Stimulated activated CD8-positive, alpha-beta memory T cell treated with anti-CD3 and anti-CD28 coated beads, Interleukin-7, amount 100 ng/mL, for 24 hours (primary cell): Measurements from ENCODE around the gene ERCC1.

Experiments used
- DNase-seq: peaks from one replicate; pipeline ENCODE4 v3.0.0-alpha.2; 2020; ENCODE audit warnings: low read depth

Gene ERCC1

DNA sequence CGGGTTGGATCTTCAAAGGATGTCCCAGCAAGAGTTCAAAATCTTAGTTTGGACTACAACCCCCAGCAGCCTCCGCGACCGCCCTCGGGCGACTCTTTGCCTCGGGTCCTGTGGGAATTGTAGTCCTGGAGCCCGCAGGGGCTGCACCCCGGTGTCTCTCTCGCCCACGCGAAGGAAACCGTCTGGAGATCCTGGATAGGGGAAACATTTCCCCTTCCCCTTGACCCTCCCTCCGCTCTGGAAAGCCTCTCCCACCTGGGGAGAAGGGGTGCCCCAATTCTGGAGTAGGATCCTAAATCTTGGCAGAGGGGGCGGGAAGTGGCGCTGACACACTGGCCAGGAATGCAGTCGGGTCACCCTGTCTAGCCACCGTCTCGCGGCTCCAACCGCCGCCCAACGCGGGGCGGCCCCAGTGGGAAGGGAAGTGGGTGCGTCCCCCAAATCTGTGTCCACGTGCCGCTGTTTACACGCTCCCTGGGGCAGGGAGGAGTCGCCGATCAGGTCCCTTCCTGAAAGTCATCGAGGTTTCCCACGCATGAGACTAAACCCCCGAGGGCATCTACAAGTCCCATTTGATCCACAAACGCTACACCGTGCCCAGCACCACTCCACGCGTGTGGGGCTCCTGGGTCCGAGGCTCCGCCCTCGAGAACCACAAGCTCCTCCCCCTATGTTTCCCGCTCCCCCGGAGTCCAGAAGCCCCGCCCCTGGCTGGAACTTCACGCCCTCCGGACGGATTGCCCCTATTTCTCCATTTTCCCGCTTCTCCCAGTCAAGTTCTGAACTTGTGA lies 18.1 kb downstream of the ERCC1 start:
- peak; percentile 53 for DNase-seq

DNA sequence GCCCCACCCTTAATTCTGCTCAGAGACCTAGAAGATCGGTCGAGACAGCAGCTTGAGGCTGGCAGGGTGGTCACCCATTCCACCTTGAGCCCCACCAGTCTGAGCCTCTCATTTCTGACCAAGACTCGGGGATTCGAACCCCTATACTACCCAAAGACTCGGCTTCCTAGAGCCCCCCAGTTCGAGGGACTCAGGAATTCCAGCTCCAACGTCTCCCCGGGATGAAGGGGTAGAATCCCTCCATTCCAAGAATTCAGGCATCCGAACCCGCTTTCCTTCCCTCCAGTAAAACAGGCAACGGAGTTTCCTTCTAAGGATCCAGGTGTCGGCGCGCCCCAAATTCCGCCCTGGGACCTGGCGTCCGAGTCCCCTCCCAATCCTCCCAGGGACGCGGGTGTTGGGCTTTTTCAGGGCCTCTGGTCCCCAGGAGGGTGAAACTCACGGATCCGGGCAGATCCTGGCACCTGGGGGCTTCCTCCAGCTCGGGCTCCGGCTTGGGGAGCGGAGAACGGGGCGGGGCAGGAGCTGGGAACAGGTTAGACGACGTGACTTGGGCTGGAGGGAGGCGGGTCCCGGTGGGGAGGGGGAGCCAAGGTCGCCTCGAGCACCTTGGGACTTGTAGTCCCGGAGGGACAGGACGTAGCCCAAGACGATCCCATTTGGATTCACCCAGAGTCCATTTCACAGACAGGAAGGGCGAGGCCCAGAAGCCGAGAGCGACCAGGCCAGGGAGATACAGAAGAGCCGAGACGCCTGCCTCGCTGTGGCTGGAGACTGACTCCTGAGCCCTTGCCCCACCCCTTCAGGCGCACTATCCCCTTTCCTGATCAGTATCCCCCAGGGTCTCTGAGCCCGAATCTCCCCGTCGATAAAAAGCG lies 18.9 kb downstream of the ERCC1 start, which contains the start of gene PPP1R13L:
Gene PPP1R13L, minus strand, starts transcription at position 513 of the 878 bp plus-strand sequence. CDS start 6,751 bp downstream, outside the sequence.
- no peak for DNase-seq

DNA sequence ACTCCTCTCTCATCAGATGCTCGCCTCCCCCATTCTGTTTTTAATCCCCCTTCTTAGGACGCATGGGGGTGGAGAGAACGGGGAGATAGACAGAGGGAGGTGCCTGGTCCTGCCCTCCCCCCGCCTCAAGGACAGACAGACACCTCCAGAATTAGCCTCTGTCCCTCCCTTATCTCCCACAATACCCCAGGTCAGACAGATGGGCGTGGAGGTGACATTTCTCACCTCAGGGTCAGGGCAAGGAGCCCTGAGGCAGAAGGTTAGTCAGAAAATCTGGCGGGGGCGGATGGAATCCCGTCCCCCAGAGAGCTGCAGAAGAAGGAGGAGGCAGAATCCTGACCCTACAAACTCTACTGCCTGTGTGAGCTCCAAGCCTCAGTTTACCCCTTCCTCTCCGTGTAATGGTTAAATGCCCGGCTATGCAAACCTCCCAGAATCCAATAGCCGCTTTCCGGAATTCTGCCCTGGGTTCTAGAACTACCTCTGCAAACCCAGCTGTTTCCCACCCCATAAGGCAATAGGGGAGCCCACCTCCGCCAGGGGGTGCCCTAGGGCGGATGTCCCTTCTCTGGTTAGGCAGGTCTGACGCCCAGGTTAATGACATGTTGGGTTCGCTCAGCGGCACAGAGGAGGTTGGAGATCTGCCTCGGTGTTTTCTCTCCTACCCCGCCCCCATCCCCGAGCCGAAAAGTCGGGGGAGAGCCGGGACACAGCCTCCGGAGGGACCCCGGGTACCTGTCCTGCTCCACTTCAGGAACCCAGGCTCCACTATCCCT lies 19.7 kb downstream of the ERCC1 start:
- DNase-seq: peak; percentile 35

DNA sequence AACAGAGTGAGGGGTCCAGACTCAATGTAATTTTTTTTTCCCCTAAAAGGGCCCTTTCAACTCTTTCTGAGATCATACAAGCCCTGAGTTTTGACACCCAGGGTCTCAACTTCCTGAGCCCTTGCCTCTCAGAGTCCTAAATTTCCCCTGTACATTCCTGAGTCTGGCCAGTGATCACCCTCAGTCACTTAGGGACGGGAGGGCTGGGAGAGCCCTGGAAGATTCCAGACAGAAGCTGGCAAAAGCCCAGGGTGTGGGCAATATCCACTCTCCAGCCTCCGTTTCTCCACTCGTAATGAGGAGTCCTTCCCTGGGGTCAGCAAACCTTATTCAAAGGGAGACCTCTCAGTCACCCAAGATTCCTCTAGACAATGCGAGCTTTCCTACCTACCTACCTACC lies 20.4 kb downstream of the ERCC1 start:
- DNase-seq: no peak

DNA sequence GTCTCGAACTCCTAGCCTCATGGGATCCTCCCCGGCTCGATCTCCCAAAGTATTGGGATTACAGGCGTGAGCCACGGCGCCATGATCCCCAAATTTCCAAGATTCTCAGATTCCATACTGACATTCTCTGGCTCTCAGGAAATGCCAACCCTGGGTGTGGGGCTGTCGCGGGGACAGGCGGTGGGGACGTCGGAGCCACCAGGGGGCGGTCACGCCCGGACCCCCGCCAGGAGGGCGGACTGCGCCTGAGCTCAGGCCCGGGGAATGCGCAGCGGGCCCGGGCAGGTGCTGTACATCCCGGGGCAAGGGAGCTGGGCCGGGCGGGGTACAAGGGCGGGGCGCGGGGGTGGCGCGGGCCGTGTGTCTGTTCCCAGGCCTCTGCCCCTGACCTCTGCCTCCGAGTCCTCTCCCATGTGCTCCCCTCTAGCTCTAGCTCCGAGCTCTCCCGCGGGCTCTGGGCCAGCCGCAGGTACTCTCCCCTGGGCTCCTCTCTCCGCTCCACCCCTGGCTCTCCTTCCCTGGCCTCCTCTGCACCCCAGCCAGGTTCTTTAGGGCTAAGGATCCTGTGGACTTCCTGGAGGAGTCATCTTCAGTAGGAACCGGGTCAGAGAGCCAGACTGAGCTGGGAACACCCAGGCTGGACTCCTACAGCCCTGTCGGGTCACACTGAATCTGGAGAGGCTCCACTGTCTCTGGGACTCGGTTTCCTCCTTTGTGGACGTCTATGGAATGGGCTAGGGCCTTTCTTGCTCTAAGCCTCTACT lies 21.2 kb downstream of the ERCC1 start:
- no peak for DNase-seq

DNA sequence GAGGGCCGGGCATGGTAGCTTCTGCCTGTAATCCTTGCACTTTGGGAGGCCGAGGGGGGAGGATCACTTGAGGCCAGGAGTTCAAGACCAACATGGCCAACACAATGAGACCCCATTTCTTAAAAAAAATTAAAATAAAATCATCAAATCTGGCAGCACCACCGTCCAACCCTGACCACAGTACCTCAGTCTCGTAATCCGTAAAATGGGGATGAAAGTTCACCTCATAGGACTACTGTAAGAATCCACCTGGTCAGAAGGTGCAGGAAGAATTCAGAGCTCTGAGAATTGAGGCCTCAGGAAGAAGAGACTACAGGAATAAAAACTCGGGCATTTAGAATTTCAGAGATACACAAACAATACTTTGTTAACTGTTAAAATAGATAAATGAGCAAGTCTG lies 21.9 kb downstream of the ERCC1 start:
- no peak for DNase-seq

DNA sequence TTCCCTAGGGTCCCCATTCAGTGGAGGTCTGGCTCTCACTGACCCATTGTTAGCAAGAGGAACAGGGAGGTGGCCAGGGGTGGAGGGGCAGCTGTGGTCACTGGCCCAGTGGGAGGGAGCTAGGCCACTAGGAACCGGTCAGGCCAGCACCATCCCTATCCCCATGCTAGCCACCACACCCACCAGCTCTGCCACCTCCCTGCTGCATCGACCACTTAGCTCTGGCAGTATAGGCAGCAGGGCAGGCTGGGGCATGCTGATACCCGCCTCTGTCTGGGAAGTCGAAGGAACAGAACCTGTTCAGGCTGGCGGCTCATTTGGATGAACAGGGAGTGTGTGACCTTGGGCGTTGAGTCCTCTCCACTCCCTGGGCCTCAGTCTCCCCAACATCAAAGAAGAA lies 23.5 kb downstream of the ERCC1 start:
- no peak for DNase-seq

DNA sequence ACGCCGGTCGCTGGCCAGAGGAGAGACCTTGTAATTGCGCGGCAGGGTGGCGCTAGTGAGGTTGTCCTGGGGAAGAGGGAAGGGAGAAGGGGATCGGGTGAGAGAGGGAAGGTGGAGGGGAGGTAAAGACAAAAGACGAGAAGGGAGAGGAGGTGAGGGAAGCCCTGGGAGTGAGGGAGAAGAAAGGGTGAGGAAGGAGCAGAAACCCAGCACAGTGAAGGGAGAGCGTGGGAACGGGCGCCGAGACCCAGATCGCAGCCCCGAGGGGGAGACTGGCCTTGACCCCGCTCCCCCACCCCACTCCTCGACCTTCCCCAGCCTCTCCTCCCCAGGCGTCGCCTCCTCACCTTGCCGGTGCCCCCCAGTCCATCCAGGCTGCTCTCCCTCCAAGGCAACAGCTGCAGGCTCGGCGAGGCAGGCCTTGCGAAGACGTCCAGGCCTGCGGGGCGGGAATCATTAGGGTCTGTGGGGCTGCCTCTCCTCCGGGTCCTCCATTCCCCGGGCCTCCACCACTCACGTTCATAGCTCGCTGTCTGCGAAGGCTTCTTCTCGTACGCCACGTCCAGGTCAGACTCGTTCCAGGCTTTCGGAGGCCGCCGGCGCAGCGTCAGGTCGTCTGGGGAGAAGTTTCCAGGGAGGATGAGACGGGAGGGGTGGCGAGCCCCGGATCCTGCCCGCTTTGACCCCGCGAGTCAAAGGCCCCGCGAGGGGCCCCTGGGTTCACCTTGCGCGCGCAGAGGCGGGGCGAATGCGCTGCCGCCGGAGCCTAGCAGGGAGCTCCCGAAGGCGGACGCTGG lies 27.7 kb downstream of the ERCC1 start:
- DNase-seq: no peak

DNA sequence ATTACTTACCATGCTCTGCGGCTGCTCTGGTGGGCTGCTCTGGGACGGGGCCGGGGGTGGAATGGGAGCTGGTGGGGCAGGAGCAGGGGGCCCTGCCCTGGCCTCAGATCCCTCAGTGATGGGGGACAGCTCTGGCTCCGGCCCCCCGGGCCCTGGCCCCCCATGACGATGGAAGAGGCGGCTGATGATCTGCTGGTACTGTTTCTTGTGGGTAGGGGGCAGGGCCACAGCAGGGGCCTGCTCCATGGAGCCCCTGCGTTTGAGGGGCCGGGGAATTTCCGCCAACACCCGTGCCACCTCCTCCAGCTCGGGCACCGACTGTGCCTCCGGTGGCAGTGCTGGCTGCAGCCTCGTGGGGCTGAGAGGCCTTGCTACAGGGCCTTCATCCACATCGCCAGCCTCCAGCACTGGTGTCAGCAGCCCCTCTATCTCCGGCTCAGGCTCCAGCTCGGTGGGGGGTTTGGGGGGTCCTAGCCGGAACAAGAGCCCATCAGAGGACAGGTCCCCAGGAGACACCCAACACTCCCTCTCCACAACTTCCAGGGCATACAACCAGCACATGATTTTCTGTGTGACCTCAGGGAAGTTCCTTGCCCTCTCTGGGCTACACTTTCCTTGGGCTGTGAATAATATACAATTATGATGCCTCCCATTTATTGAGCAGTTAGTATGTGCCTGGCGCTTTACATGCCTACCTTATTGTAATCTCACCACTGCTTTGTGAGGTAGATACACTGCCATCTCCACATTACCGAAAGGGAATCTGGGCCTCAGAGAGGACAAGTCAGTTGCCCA lies 31.6 kb downstream of the ERCC1 start:
- no peak for DNase-seq

DNA sequence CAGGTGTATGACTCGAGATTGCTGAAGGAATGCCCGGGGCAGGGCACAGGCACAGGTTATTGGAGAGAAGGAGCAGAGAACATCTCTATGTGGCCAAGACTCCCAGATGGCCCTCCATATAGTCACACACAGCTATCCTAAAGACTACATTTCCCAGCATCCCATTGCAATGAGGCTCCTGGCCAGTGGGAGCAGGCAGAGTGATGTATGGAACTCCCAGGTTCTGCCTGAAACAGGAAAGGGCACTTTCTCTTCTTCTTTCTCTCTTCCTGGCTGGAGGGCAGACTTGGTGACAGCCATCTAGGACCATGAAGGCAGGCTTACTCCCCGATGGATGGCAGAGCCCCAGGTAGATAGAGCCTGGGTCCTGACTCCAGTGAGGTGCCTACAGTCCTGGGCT lies 32.4 kb downstream of the ERCC1 start:
- DNase-seq: no peak

DNA sequence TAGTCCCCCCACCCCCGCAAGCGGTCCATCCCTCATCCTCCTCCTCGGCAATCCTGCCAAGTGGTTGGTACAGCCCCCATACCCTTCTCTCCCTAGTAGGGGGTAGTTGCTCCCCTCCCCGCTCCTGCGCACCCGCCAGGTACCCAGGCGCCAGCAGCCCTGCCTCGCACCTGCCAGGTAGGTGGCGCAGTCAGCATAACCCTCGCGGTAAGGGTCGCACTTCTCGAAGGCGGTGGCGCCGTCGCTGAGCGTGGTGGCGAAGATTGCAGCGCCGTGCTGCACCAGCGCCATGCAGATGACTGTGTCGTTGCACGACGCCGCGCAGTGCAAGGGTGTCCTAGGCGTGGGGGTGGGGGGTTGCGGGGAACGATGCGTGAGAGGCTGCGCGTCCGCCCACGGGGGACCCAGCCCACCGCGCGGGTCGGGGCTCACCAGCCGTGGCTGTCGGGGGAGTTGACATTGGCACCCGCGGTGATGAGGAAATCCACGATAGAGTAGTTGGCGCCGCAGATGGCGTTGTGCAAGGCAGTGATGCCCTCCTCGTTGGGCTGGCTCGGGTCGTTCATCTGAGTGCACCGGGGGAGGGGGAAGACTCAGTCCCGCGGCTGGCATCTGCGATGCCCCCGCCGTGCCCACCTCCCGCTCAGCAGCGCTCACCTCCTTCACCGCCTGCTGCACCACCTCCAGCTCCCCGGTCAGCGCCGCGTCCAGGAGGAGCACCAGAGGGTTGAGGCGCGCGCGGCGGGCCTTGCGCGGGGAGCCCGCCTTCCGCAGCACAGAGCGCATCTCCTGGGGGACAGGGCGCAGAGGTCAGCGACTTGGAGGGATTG lies 38.1 kb downstream of the ERCC1 start:
- no peak for DNase-seq

DNA sequence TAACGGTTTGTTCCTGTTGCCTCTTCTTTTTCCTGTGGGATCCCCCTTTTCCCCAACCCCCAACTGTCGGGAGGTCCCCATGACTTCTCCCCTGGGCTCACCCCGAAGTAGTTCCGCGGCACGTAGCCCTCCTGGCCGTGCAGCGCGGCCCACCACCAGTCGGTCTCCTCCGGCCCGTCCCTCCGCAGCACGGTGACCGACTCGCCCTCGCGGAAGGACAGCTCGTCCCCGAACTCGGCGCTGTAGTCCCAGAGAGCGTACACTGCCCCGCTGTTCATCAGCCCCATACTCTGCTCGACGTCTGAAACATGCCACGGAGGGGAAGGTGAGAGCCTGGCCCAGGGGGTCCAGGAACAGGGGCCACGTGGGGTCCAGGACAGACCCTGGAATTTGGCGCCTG lies 41.3 kb downstream of the ERCC1 start:
- no peak for DNase-seq

DNA sequence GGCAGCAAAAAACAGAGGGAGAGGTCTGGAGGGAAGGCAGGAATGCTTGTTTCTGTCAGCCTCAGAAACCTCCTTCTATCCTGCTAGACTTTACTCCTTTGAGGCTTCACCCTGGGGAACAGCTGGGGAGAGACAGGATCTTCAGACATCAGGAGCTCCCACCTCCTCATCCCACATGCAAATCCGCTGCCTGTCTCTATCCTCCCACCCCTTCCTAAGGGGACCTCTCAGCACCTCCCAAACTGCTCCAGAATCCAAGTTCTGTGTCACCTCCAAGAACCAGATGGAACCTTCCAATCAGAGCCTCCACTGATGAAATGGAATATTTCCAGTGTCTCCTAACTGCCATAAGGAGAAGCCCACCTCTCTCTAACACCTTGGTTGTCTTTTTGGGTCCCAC lies 43.6 kb downstream of the ERCC1 start:
- no peak for DNase-seq

DNA sequence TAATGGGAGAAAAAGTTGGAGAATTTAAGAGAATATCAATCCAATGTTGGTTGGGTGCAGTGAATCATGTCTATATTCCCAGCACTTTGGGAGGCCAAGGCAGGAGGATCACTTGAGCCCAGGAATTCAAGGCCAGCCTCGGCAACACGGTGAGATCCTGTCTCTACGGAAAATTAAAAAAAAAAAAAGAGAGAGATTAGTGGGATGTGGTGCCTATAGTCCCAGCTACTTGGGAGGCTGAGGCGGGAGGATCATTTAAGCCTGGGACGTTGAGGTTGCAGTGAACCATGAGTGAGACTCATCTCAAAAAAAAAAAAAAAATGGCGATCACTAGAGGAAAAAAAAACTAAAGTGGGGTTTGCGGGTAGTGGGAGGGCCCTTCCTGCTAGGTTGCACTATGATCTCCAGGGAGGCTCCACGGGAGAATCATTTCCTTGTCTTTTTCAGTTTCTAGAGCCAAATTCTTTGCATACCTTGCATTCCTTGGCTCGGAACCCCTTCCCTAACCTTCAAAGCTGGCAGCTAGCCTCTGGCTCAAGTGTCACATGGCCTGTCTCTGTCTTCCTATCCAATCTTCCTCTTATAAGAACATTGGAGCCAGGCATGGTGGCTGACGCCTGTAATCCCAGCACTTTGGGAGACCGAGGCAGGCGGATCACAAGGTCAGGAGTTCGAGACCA lies 47.5 kb downstream of the ERCC1 start:
- no peak for DNase-seq

DNA sequence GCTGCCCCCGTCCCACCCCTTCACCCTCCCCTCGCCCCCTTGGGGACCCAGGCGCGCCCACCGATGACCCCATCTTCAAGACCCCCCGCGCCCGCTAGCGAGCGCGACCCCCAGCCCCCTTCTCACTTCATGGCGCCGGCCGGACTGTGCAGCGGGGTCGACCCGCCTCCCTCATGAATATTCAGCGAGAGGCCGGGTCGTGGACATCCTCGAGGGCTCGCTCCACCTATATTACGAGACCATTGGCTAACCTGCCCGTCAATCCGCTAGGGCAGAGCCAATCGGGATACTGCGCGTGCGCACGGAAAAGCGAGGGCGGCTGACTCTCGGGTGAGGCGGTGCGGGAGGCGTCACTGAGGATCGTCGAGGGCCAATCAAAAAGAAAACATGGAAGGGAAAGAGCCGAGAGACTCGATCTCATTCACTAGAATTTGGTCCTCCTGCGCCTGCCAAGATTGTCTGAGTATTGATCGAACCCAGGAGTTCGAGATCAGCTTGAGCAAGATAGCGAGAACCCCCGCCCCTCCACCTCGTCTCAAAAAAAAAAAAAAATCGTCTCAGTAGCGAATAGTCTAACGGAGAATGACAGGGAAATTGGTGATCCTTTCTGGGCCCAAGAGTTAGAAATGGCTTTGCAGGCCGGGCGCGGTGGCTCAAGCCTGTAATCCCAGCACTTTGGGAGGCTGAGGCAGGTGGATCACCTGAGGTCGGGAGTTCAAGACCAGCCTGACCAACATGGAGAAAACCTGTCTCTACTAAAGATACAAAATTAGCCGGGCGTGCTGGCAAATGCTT lies 53.1 kb downstream of the ERCC1 start, which contains the start of gene ERCC2:
Gene ERCC2, minus strand, starts transcription at position 164 of the 795 bp plus-strand sequence. Its CDS starts 33 bp downstream, at position 131.
- DNase-seq: peak; percentile 100

DNA sequence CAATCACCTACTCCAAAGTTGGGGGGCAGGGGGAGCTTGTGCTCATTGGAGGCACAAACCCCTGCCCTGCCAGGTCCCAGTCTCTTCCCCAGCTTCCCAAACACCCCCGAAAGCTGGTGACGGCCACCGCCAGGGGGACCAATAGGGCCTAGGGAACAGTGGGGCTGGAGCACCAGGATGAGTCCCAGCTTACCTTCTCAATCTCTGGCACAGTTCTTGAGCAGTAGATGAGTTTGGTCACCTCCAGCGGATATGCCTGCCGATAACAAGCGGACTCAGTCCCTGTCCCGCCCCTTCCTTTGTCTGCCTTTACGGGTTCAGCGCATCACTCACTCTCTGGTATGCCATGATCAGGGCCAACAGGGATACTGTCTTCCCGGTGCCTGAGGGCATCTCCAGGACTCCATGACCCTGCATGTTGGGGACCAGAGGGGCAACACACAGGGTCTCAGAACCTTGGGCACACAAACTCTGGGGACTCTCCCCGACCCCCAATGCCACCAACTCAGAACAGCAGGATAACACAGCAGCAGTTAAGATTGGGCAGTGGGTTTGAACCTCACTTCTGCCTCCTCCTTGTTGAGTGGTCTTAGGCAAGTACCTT lies 54.9 kb downstream of the ERCC1 start:
- DNase-seq: no peak

DNA sequence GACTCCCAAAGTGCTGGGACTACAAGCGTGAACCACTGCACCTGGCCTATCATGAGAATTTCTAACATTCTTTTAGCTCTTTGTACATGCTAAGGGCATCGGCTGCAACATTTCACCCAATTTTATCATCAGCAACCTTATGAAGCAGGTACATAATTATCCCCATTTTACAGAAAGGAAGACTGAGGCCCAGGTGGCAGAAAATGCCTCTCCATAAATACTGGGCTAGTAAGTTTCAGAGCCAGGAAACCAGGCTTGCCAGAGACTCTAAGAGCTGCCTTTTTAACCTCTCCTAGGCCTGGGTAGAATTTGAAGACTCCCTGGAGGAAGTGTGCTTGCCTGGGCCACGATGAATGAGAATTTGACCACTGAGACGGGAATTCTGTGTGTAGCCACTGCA lies 55.6 kb downstream of the ERCC1 start:
- no peak for DNase-seq
